ENCODE data around the gene DLGAP5.

DLGAP5 gene

DNA sequence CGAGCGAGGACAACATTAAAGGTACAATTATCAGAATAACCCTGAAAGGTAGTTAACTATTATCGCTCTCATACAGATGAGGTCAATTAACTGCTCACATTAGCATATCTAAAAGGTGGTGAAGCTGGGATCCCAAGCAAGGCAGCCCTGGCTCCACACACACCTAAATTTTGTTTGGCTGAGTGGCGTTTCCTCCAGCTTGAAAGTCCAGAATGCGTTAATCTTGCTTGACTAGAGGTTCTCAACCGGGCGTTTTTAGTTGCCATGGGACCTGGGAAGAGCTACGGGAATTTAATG lies 531 bp downstream of the DLGAP5 start:
- no peak for DNase-seq (ENCODE audit: low read depth)
- peak overlapping the region; percentile 78 for H3K4me3 ChIP-seq (ENCODE audit: low read depth, low read length)
- TF ChIP-seq, protein P1, sequence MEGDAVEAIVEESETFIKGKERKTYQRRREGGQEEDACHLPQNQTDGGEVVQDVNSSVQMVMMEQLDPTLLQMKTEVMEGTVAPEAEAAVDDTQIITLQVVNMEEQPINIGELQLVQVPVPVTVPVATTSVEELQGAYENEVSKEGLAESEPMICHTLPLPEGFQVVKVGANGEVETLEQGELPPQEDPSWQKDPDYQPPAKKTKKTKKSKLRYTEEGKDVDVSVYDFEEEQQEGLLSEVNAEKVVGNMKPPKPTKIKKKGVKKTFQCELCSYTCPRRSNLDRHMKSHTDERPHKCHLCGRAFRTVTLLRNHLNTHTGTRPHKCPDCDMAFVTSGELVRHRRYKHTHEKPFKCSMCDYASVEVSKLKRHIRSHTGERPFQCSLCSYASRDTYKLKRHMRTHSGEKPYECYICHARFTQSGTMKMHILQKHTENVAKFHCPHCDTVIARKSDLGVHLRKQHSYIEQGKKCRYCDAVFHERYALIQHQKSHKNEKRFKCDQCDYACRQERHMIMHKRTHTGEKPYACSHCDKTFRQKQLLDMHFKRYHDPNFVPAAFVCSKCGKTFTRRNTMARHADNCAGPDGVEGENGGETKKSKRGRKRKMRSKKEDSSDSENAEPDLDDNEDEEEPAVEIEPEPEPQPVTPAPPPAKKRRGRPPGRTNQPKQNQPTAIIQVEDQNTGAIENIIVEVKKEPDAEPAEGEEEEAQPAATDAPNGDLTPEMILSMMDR (IDR thresholded peaks at IDR 0.05; ENCODE audit: insufficient read depth, low read depth, low read length, missing control alignments), result no peak

DNA sequence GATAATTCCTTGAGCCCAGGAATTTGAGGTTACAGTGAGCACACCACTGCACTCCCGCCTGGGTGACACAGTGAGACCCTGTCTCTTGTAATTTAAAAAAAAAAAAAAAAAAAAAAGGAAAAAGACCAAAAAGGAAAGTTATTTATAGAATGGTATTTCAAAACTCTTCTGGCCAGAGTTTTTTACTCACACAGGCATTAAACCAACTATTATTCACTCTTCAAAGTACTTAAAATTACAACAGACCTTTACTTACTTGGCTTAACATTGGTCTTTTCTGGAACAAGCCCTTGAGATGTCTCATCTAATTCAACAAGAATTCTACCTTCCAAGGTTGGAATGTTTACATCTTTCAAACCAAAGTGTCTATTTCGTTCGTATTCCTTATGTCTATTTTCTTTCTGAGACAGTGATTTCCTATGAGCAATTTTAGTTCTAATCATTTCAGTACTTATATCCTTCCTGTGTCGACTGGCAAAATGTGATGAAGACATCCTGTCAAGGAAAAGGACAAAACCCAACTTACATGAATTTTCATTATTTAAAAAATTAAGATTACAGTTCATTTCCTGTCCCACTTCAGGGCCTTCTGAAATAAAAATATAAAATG lies 2.6 kb downstream of the DLGAP5 start:
- peak overlapping the region; percentile 78 for H3K4me3 ChIP-seq (ENCODE audit: low read depth, low read length)
- TF ChIP-seq, protein P1 (IDR thresholded peaks at IDR 0.05; ENCODE audit: insufficient read depth, low read depth, low read length, missing control alignments), result no peak
- no peak for DNase-seq (ENCODE audit: low read depth)

DNA sequence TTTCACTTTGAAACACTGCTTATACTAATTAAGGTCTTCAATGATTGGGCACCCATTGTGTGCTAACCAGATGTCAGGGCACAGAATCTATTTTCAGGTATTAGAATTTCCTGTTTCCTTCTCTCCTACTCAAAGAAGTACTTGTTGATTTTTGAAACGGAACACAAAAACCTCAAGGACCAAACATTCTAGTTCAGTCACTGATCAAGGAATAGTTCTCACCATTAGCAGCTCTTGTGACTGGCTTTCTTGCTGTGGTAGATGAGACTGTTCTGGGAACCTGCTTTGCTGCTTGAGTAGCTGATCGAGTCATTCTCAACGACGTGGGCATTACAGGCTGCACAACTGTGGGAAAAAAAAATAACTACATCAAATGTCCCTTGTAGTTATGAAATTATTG lies 11.0 kb downstream of the DLGAP5 start:
- TF ChIP-seq, protein P1 (IDR thresholded peaks at IDR 0.05; ENCODE audit: insufficient read depth, low read depth, low read length, missing control alignments), result no peak

DNA sequence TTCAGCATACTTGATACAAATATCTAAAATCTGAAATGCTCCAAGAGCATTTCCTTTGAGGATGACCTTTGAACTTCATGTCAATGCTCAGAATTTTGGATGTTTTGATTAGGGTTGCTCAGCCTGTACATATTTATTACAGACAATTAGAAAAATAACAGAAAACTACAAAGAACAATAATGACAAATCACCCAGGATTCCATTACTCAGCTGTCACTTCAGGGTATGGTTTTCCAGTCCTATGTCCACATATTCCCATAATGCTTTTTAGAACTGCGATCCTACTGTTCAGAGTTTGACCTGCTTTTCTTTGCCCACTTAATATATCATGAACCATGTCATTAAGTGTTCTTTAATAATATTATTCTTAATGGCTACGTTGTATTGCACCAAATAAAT lies 11.4 kb downstream of the DLGAP5 start:
- TF ChIP-seq, protein P1 (IDR thresholded peaks at IDR 0.05; ENCODE audit: insufficient read depth, low read depth, low read length, missing control alignments), result no peak
- H3K4me3 ChIP-seq (ENCODE audit: low read depth, low read length), result no peak overlapping the region
- DNase-seq (ENCODE audit: low read depth), result no peak

More for the DNA sequence above, 11.0 kb downstream of the DLGAP5 start:
- no peak overlapping the region; the same call in 1 of the 2 replicates for H3K4me3 ChIP-seq (ENCODE audit: low read depth, low read length)
- peak; percentile 94 for DNase-seq (ENCODE audit: low read depth)

DNA sequence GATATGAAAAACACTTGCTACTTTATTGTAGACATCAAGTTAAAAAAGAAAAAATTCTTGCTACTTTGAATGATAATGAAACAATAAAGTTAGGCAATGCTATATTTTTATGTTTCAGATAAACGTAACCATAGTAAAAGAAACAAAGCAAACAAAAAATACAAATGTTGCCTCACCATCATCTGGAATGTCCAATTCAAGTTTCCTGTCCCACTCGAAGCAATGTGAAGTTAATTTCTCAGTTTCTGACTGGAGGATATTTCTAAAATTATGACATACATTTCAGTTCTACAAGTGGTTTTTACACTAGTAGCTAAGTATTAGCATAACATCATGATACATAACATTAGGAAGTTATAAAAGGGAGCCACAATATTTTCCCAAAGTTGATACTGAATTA lies 20.9 kb downstream of the DLGAP5 start:
- DNase-seq (ENCODE audit: low read depth), result no peak
- no peak overlapping the region for H3K4me3 ChIP-seq (ENCODE audit: low read depth, low read length)
- TF ChIP-seq, protein P1 (IDR thresholded peaks at IDR 0.05; ENCODE audit: insufficient read depth, low read depth, low read length, missing control alignments), result no peak

DNA sequence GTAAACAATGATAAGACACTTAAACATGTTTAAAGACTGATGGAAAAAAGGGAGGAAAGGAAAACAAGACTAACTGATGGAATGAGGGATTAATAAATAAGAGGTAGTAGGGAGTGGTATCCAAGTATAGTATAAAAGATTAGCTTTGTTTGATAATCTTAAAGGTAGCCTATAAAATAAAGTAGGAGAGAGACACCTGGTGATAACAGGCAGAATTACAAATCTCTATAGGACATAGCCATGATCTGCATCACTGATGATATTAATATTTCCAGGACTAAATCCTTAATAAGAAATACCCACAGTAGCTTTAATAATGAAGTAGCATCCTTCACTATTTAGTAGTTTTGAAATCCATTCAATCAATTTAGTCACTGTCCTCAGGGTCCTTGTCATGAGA lies 30.4 kb downstream of the DLGAP5 start:
- TF ChIP-seq, protein P1 (IDR thresholded peaks at IDR 0.05; ENCODE audit: insufficient read depth, low read depth, low read length, missing control alignments), result peak; percentile 31
- H3K4me3 ChIP-seq (ENCODE audit: low read depth, low read length), result no peak overlapping the region
- DNase-seq (ENCODE audit: low read depth), result peak; percentile 26

DNA sequence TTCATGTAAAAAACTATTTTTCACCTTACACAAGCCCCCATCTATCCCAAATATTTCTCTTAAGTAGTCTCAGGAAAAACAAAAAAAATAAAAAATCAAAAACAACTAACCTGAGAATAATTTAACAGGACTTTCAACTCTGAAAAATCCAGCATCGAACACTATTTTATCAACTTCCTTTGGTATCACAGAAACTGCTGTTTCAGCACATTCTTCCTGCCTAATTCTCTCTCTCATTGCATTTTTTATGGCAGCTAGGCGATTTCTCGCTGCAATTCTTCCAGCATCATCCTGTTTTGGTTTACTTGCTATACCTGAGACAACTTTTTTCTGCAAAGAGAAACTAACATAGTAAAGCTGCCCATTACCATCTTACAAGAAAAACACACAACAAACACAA lies 33.0 kb downstream of the DLGAP5 start:
- TF ChIP-seq, protein P1 (IDR thresholded peaks at IDR 0.05; ENCODE audit: insufficient read depth, low read depth, low read length, missing control alignments), result no peak
- no peak overlapping the region for H3K4me3 ChIP-seq (ENCODE audit: low read depth, low read length)

More for the DNA sequence above, 33.0 kb downstream of the DLGAP5 start:
- no peak for DNase-seq (ENCODE audit: low read depth)
